K562 (cell line): ENCODE data around the gene KIF14. TPM values are rescaled to one million over a fixed set of nuclear protein-coding genes. Genes with fewer than 3 reads are reported as not detected.

Experiments used
- ATAC-seq: fragments of 200-7000 bp; cut with Tn5 transposase; 3 replicates; pipeline ENCODE4 v1.9.1; 2020; ENCODE audit warnings: moderate library complexity
- BruUV-seq: library from RNA; stranded (reverse); fragments of 400-500 nt; replicated peaks from 2 replicates; lab custom pipeline; 2021; lab: Mats Ljungman, UMichigan
- CTCF ChIA-PET: fragments of 300-600 bp; formaldehyde crosslinking; extraction: SDS; loops from one replicate; lab custom pipeline; 2021; ENCODE audit warnings: low intra/inter-chr PET ratio; lab: Yijun Ruan, JAX
- POLR2A ChIA-PET: fragments of 300-600, 350-650 bp; sonication (Branson Sonifier 250); formaldehyde crosslinking; extraction: SDS; loops from one replicate; lab custom pipeline; 2021; ENCODE audit warnings: antibody characterized with exemption, inconsistent platforms; lab: Yijun Ruan, JAX
- DNase-seq, 4 experiments: peaks; one replicate each; pipeline versions ENCODE4 v3.0.0 to v3.0.0-alpha.2; 2011 to 2018; ENCODE audit warnings: low spot score in 3 of 4, mixed read lengths in 3 of 4; ENCODE audit errors: extremely low read depth in 1 of 4
- FAIRE-seq: peaks from 2 replicates; lab custom pipeline; 2011; peaks lifted over from hg19 to GRCh38; lab: Jason Lieb, UNC
- H2AFZ ChIP-seq: 2 replicates; pipeline ENCODE4 v1.6.0; 2011; ENCODE audit warnings: low read depth, low read length, control low read depth, inconsistent platforms
- H3K27ac ChIP-seq: fragments of 200-600 bp; 3 replicates; pipeline ENCODE4 v1.8.0; 2011; ENCODE audit warnings: low read depth, mild to moderate bottlenecking, control low read depth, inconsistent platforms, low read length, moderate library complexity, mixed read lengths; ENCODE audit errors: extremely low read depth
- H3K27me3 ChIP-seq, 2 experiments: fragments of 300-600 bp in 1 of 2; 2 replicates in 1 of 2; 3 replicates in 1 of 2; pipeline versions ENCODE4 v1.6.0 to v1.8.0; 2011; ENCODE audit warnings: inconsistent platforms in 2 of 2, low read length in 2 of 2, mild to moderate bottlenecking in 1 of 2, mixed read lengths in 1 of 2, moderate library complexity in 1 of 2; ENCODE audit not compliant: control insufficient read depth in 2 of 2, insufficient read depth in 2 of 2
- H3K36me3 ChIP-seq: fragments of 300-600 bp; 3 replicates; pipeline ENCODE4 v1.8.0; 2011; ENCODE audit warnings: mild to moderate bottlenecking, low read length, inconsistent platforms; ENCODE audit not compliant: control insufficient read depth, insufficient read depth
- H3K4me1 ChIP-seq, 2 experiments: fragments of 200-600 bp in 1 of 2; replicated peaks in 1 of 2; 2 replicates in 1 of 2; 3 replicates in 1 of 2; pipeline versions ENCODE4 v1.5.1 to v1.8.0; 2011; ENCODE audit warnings: inconsistent platforms in 2 of 2, low read length in 2 of 2, mild to moderate bottlenecking in 1 of 2, mixed read lengths in 1 of 2, moderate library complexity in 1 of 2; ENCODE audit not compliant: control insufficient read depth in 2 of 2, insufficient read depth in 2 of 2
- H3K4me2 ChIP-seq: 2 replicates; pipeline ENCODE4 v1.6.1; 2011; ENCODE audit warnings: low read length, control low read depth, inconsistent platforms, mixed read lengths; ENCODE audit not compliant: insufficient read depth
- H3K4me3 ChIP-seq: fragments of 200-600 bp; sonication (generic), shearing (Covaris generic); 2 replicates; pipeline ENCODE4 v1.5.1; 2016; ENCODE audit warnings: control low read depth, inconsistent platforms
- H3K79me2 ChIP-seq: fragments of 200-600 bp; 3 replicates; pipeline ENCODE4 v1.8.0; 2011; ENCODE audit warnings: low read length, inconsistent platforms; ENCODE audit not compliant: control insufficient read depth, insufficient read depth
- H3K9ac ChIP-seq, 2 experiments: 2 replicates each; pipeline versions ENCODE4 v1.6.0 to v1.6.1; 2011; ENCODE audit warnings: low read depth in 2 of 2, low read length in 2 of 2, control low read depth in 1 of 2, inconsistent platforms in 1 of 2, mild to moderate bottlenecking in 1 of 2, mixed read lengths in 1 of 2; ENCODE audit not compliant: insufficient read depth in 1 of 2
- H3K9me1 ChIP-seq: one replicate; pipeline ENCODE4 v1.6.0; 2011; ENCODE audit warnings: inconsistent platforms, mild to moderate bottlenecking, low read length, moderate library complexity; ENCODE audit not compliant: control insufficient read depth, insufficient read depth
- H3K9me3 ChIP-seq: replicated peaks from 2 replicates; pipeline ENCODE4 v1.5.1; 2011; ENCODE audit warnings: low read depth, low read length, inconsistent platforms; ENCODE audit not compliant: control insufficient read depth, insufficient read depth
- H4K20me1 ChIP-seq: replicated peaks from 2 replicates; pipeline ENCODE4 v1.6.1; 2011; ENCODE audit warnings: low read length, inconsistent platforms, mixed read lengths; ENCODE audit not compliant: control insufficient read depth, insufficient read depth
- SPI1 ChIP-seq: IDR thresholded peaks from 2 replicates; pipeline ENCODE4 v1.6.1; 2011; ENCODE audit warnings: low read depth, low read length, control low read depth, borderline replicate concordance
- SRSF9 ChIP-seq: fragments of 200-400 bp; formaldehyde crosslinking; IDR thresholded peaks from 2 replicates; pipeline ENCODE4 v1.6.1; 2017; ENCODE audit warnings: low read depth, low read length, borderline replicate concordance
- WGBS: fragments of 100-300 bp; shearing (Covaris generic); methylation state at CpG from one replicate; pipeline ENCODE4 v1.1.6; 2016; ENCODE audit warnings: low coverage, mixed read lengths; ENCODE audit not compliant: insufficient coverage; ENCODE audit errors: missing lambda C conversion rate; 5-methylcytosine and 5-hydroxymethylcytosine counted together
- in situ Hi-C: fragments of 300-500 bp; cut with MboI; formaldehyde crosslinking; loops from 4 replicates; pipeline ENCODE4 v1.15.0; 2018; ENCODE audit warnings: inconsistent platforms, mixed read lengths
- intact Hi-C: fragments of 100-400 bp; cut with micrococcal nuclease; formaldehyde crosslinking; loops from 2 replicates; pipeline ENCODE4 v1.14.2; 2022
- polyA plus RNA-seq, 8 experiments: library from polyadenylated mRNA; depleted of rRNA in 4 of 8; stranded (reverse) in 5 of 8; unstranded in 3 of 8; fragments of >200 nt; fragmentation: Nextera tagmentation in 2 of 8; fragmentation: Illumina TruSeq in 1 of 8; extraction: Ambion mirVana in 2 of 8; extraction: Trizol in 1 of 8; gene quantifications; 2 replicates each; pipeline versions ENCODE4 v1.2.1 to v1.2.3, GENCODE V29; 2011 to 2014; ENCODE audit warnings: inconsistent platforms in 1 of 8, missing spikeins in 1 of 8
- total RNA-seq, 7 experiments: library from RNA; depleted of rRNA in 6 of 7; stranded (reverse); fragments of >200 nt in 6 of 7; fragmentation: Illumina TruSeq in 2 of 7; extraction: Trizol in 2 of 7; gene quantifications; 2 replicates each; pipeline versions ENCODE4 v1.2.1 to v1.2.3, GENCODE V29; 2011 to 2021; ENCODE audit warnings: low replicate concordance in 1 of 7
- TF ChIP-seq, protein P1 (sequence below), 3 experiments: fragments of 200-800 bp in 1 of 3; fragments of 250-450 bp in 1 of 3; fragments of 450-650 bp in 1 of 3; sonication (Bioruptor Pico) in 1 of 3; sonication (Bioruptor generic) in 1 of 3; formaldehyde crosslinking in 1 of 3; IDR thresholded peaks; 2 replicates each; pipeline versions ENCODE4 v1.6.1 to v1.8.0; 2016 to 2022; ENCODE audit warnings: mild to moderate bottlenecking in 2 of 3, missing genetic modification characterization in 2 of 3, missing compliant biosample characterization in 1 of 3, moderate library complexity in 1 of 3
- TF ChIP-seq, protein P2 (sequence below): fragments of 450-650 bp; conservative IDR thresholded peaks from 2 replicates; pipeline ENCODE4 v1.6.1; 2016; ENCODE audit warnings: missing genetic modification characterization, low read depth, mild to moderate bottlenecking, control low read depth, missing compliant biosample characterization

KIF14 gene
- total and polyA plus RNA-seq, 9 of the 15 experiments (the other 6 are each of a cell fraction or from before 2014, with no cell fraction given), result 11.5 to 47.4 (median 29.0) TPM

DNA sequence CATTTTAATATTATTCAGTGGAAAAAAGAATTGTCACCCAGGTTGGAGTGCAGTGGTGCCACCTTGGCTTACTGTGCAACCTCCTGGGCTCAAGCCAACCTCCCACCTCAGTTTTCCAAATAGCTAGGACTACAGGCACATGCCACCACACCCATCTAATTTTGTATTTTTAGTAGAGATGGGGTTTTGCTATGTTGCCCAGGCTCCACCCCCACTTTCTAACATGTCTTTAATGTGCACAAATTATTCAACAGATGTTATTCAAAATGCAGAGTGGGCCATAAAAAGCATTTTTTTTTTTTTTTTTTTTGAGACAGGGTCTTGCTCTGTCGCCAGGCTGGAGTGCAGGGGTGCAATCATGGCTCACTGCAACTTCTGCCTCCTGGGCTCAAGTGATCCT is 31.8 kb upstream of the KIF14 start (continued):
- TF ChIP-seq, protein P1, sequence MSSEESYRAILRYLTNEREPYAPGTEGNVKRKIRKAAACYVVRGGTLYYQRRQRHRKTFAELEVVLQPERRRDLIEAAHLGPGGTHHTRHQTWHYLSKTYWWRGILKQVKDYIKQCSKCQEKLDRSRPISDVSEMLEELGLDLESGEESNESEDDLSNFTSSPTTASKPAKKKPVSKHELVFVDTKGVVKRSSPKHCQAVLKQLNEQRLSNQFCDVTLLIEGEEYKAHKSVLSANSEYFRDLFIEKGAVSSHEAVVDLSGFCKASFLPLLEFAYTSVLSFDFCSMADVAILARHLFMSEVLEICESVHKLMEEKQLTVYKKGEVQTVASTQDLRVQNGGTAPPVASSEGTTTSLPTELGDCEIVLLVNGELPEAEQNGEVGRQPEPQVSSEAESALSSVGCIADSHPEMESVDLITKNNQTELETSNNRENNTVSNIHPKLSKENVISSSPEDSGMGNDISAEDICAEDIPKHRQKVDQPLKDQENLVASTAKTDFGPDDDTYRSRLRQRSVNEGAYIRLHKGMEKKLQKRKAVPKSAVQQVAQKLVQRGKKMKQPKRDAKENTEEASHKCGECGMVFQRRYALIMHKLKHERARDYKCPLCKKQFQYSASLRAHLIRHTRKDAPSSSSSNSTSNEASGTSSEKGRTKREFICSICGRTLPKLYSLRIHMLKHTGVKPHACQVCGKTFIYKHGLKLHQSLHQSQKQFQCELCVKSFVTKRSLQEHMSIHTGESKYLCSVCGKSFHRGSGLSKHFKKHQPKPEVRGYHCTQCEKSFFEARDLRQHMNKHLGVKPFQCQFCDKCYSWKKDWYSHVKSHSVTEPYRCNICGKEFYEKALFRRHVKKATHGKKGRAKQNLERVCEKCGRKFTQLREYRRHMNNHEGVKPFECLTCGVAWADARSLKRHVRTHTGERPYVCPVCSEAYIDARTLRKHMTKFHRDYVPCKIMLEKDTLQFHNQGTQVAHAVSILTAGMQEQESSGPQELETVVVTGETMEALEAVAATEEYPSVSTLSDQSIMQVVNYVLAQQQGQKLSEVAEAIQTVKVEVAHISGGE (CRISPR knock-in tag; IDR thresholded peaks at IDR 0.05), result no peak
- TF ChIP-seq, protein P2, sequence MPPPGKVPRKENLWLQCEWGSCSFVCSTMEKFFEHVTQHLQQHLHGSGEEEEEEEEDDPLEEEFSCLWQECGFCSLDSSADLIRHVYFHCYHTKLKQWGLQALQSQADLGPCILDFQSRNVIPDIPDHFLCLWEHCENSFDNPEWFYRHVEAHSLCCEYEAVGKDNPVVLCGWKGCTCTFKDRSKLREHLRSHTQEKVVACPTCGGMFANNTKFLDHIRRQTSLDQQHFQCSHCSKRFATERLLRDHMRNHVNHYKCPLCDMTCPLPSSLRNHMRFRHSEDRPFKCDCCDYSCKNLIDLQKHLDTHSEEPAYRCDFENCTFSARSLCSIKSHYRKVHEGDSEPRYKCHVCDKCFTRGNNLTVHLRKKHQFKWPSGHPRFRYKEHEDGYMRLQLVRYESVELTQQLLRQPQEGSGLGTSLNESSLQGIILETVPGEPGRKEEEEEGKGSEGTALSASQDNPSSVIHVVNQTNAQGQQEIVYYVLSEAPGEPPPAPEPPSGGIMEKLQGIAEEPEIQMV (tag), result no peak

DNA sequence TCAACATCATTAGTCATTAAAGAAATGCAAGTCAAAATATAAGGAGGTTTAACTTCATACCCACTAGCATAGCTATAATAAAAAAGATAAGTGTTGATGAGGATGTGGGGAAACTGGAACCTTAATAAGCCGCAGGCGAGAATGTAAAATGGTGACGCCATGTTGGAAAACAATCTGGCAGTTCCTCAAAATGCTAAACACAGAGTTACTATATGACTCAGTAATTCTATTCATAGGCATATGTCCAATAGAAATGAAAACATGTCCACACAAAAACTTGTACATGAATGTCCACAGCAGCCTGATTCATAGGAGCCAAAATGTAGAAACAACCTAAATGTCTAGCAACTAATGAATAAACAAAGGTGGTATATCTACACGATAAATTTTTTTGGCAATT is 26.0 kb upstream of the KIF14 start:
- H3K36me3 ChIP-seq, result peaks cover 16% of the 10 kb centered on the region; the same call in 1 of the 3 replicates
- H3K9ac ChIP-seq, result no peak overlapping the region
- H3K79me2 ChIP-seq, result no peaks in the 10 kb centered on the region
- H2AFZ ChIP-seq, result no peak overlapping the region
- no peaks in the 10 kb centered on the region for H3K9me3 ChIP-seq
- no peak overlapping the region for H3K4me3 ChIP-seq
- peaks cover 5 to 9% of the 10 kb centered on the region in 2 experiments for H3K4me1 ChIP-seq
- H3K27ac ChIP-seq, result no peak overlapping the region
- no TSS peak for BruUV-seq
- ChIA-PET CTCF (no interaction called here), POLR2A (interaction anchor here (1.4 kb wide), 1 partner anchor 24 kb away, joined by 3 read pairs; no protein-coding TSS in a partner anchor)
- no peak for ATAC-seq
- H3K4me2 ChIP-seq, result no peak overlapping the region
- TF ChIP-seq SPI1 (peak; percentile 66), SRSF9 (no peak)
- DNase-seq, result no peak
- no peaks in the 10 kb centered on the region for H4K20me1 ChIP-seq
- no peak for FAIRE-seq
- no peaks in the 10 kb centered on the region for H3K9me1 ChIP-seq
- 91% methylated on average over 4 of the region's 4 CpGs for whole genome bisulfite sequencing
- H3K27me3 ChIP-seq, result no peaks in the 10 kb centered on the region
- intact Hi-C loops, result no loop called here
- in situ Hi-C loops, result no loop called here
